ENCODE results near the gene ACO2. TPM values are rescaled to one million over a fixed set of nuclear protein-coding genes. Genes with fewer than 3 reads are reported as not detected.

ACO2 gene
- total RNA-seq, 2 experiments from 2014 or later = 90.0 to 93.3 TPM

DNA sequence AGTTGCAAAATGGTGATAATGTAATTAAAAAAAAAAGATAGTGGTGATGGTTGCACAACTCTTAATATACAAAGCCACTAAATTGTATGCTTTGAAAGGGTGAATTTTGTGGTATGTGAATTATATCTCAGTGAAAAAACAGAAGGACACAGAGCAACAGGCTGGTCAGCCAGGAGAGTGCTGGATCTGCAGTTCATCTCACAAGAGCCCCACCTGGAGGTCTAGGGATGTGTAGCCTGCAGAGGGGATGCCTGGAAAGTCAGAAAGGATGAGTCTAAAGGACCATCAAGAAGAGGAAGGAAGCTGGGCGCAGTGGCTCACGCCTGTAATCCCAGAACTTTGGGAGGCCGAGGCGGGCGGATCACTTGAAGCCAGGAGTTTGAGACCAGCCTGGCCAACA, 66.3 kb downstream of the ACO2 start:
- Mint-ChIP-seq H3K4me3 (no peak overlapping the region), H3K27me3 (no peaks in the 10 kb centered on the region), H3K9me3 (ENCODE audit: low read depth) (no peaks in the 10 kb centered on the region), H3K27ac (no peak overlapping the region), H3K36me3 (peaks cover 6% of the 10 kb centered on the region), H3K4me1 (no peaks in the 10 kb centered on the region)
- ATAC-seq (no peak), DNase-seq (no peak)
- CTCF ChIA-PET = interaction anchor here (1.3 to 1.5 kb wide), 3 partner anchors 10 to 133 kb away, joined by 4 read pairs; partner anchors contain the start of gene ACO2

GRCh38 chr22:41537203-41537602, 68.3 kb downstream of the ACO2 start:
- no peak overlapping the region for H3K4me3 Mint-ChIP-seq
- peaks cover 4% of the 10 kb centered on the region for H3K36me3 Mint-ChIP-seq
- ATAC-seq (no peak), DNase-seq (no peak)
- peaks cover 13% of the 10 kb centered on the region for H3K4me1 Mint-ChIP-seq
- H3K9me3 Mint-ChIP-seq (ENCODE audit: low read depth) = no peaks in the 10 kb centered on the region
- CTCF ChIA-PET = interaction anchor here (1.1 to 2.1 kb wide), 2 partner anchors 10 to 133 kb away, joined by 5 to 7 read pairs; no protein-coding TSS in a partner anchor
- no peaks in the 10 kb centered on the region for H3K27me3 Mint-ChIP-seq
- H3K27ac Mint-ChIP-seq = no peak overlapping the region

DNA sequence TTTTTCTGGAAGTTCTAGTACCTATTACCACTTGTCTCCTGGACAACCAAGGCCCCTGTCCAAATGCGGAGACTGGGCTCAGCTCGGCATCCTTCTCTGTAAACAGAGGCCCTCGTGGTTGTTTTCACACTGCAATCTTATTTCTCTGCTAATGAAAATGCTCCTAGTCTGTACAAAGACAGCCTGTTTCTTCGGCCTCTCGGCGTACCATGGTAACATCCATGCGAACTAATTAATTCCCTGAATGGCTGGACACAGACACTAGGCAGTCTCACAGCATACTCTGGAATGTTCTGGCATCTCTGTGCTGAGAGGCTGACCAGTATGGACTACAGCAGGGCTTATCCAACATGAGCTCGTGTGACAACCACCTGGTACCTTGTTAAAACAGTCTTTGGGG, 69.7 kb downstream of the ACO2 start:
- H3K27me3 Mint-ChIP-seq = no peaks in the 10 kb centered on the region
- no peak overlapping the region for H3K4me3 Mint-ChIP-seq
- peaks cover 25% of the 10 kb centered on the region for H3K4me1 Mint-ChIP-seq
- DNase-seq = no peak
- H3K9me3 Mint-ChIP-seq (ENCODE audit: low read depth) = no peaks in the 10 kb centered on the region
- H3K27ac Mint-ChIP-seq = no peak overlapping the region
- peaks cover 4% of the 10 kb centered on the region for H3K36me3 Mint-ChIP-seq
- CTCF ChIA-PET = interaction anchor here (1.1 to 2.1 kb wide), 3 partner anchors 8 to 135 kb away, joined by 3 to 7 read pairs (median 4); no protein-coding TSS in a partner anchor
- no peak for ATAC-seq

DNA sequence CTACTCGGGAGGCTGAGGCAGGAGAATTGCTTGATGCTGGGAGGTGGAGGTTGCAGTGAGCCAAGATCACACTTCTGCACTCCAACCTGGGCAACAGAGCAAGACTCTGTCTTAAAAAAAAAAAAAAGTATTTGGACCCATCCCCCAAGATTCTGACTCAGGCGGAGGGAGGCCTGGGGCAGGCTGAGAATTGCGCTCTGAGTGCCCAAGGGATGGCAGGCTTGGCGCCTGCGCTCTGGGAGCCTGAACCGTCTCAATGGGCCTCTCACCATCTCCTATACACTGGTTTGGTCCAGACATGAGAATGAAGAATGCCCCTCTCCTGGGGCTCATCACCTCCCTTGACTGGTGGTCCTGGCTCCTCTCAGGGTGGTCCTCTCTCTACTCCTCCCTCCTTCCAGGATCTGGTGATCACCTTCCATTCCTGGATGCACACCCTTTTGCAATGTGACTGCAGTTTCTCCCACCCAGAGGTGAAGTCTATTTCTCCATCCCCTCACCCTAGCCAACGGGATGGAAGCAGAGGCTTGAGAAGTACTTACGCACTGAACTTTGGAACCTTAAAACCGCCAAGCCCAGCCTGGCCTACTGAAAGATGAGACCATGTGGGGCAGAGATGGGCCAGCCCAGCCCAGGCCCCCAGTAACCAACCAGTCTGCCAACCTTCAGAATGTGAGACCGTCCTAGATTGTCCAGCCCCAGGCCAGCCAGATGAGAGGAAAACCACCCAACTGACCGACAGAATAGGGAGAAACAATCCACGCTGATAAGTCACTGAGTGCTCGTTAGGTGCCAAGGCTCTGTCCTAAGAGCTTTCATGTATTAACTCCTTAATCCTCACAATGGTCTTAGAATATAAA, 70.5 kb downstream of the ACO2 start:
- H3K4me3 Mint-ChIP-seq = no peak overlapping the region
- no peaks in the 10 kb centered on the region for H3K9me3 Mint-ChIP-seq (ENCODE audit: low read depth)
- ATAC-seq (no peak), DNase-seq (no peak)
- peaks cover 6% of the 10 kb centered on the region for H3K36me3 Mint-ChIP-seq
- H3K4me1 Mint-ChIP-seq = peaks cover 30% of the 10 kb centered on the region
- CTCF ChIA-PET = interaction anchor here (0.6 to 1.1 kb wide), 3 partner anchors 8 to 638 kb away, joined by 3 to 4 read pairs (median 3); no protein-coding TSS in a partner anchor
- no peak overlapping the region for H3K27ac Mint-ChIP-seq
- no peaks in the 10 kb centered on the region for H3K27me3 Mint-ChIP-seq

DNA sequence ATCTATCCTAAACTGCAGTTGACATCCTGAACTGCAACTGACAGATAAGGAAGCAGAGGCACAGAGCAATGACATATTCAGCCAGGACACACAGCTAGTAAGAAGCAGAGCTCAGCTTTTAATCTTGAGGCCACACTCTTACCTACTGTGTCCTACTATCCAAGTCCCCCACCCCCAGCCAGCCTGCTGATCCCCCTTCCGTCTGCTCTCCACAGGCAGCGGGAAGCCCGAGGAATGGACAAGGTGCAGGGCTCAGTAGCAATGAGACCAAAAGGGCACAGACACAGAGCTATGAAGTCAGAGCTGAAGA, 71.0 kb downstream of the ACO2 start:
- DNase-seq (no peak), ATAC-seq (no peak)
- H3K36me3 Mint-ChIP-seq = peaks cover 5% of the 10 kb centered on the region
- CTCF ChIA-PET = interaction anchor here (0.6 kb wide), 1 partner anchor 639 kb away, joined by 3 read pairs; no protein-coding TSS in a partner anchor
- no peaks in the 10 kb centered on the region for H3K27me3 Mint-ChIP-seq
- no peak overlapping the region for H3K4me3 Mint-ChIP-seq
- H3K4me1 Mint-ChIP-seq = peaks cover 36% of the 10 kb centered on the region
- H3K9me3 Mint-ChIP-seq (ENCODE audit: low read depth) = no peaks in the 10 kb centered on the region
- peak overlapping the region; percentile 35 for H3K27ac Mint-ChIP-seq

- H3K27me3 Mint-ChIP-seq = no peaks in the 10 kb centered on the region
- peaks cover 40% of the 10 kb centered on the region for H3K4me1 Mint-ChIP-seq
- H3K36me3 Mint-ChIP-seq = peaks cover 2% of the 10 kb centered on the region
- no peak overlapping the region for H3K4me3 Mint-ChIP-seq
- CTCF ChIA-PET = interaction anchor here (0.6 to 1.4 kb wide), 2 partner anchors 126 to 639 kb away, joined by 3 read pairs; no protein-coding TSS in a partner anchor
- H3K27ac Mint-ChIP-seq = no peak overlapping the region
- DNase-seq (no peak), ATAC-seq (no peak)
- H3K9me3 Mint-ChIP-seq (ENCODE audit: low read depth) = no peaks in the 10 kb centered on the region
Observed at GRCh38 chr22:41540365-41540764, 71.4 kb downstream of the ACO2 start.

- no peaks in the 10 kb centered on the region for H3K9me3 Mint-ChIP-seq (ENCODE audit: low read depth)
- ATAC-seq (no peak), DNase-seq (no peak)
- H3K4me3 Mint-ChIP-seq = no peak overlapping the region
- peaks cover 40% of the 10 kb centered on the region for H3K4me1 Mint-ChIP-seq
- CTCF ChIA-PET = interaction anchor here (1.0 to 3.0 kb wide), 8 partner anchors 9 to 137 kb away, joined by 3 to 10 read pairs (median 4); partner anchors contain the start of genes ACO2 and PHF5A
- peaks cover 2% of the 10 kb centered on the region for H3K36me3 Mint-ChIP-seq
- H3K27me3 Mint-ChIP-seq = no peaks in the 10 kb centered on the region
- peak overlapping the region; percentile 33 for H3K27ac Mint-ChIP-seq
Observed at GRCh38 chr22:41541484-41541883, 72.6 kb downstream of the ACO2 start.

DNA sequence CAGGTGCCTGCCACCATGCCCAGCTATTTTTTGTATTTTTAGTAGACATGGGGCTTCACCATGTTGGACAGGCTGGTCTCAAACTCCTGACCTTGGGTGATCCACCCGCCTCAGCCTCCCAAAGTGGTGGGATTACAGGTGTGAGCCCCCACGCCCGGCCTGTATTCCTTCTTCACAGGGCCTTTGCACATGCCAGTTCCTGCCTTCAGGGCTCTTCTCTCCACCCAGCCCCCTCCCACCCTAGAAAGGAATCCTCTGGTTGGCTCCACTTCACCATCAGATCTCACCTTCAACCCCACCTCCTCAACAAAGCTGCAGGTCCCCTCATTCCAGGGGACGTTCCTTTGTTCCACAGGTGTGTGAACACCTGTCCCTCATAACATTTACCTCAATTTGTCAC, 73.3 kb downstream of the ACO2 start:
- Mint-ChIP-seq H3K9me3 (ENCODE audit: low read depth) (no peaks in the 10 kb centered on the region), H3K27ac (peak overlapping the region; percentile 53), H3K36me3 (peaks cover 2% of the 10 kb centered on the region), H3K4me1 (peaks cover 40% of the 10 kb centered on the region), H3K27me3 (no peaks in the 10 kb centered on the region), H3K4me3 (peak overlapping the region; percentile 93)
- no peak for DNase-seq
- no peak for ATAC-seq
- CTCF ChIA-PET = interaction anchor here (0.6 to 3.0 kb wide), 6 partner anchors 9 to 164 kb away, joined by 3 to 10 read pairs (median 4); partner anchors contain the start of genes ACO2 and PHF5A

DNA sequence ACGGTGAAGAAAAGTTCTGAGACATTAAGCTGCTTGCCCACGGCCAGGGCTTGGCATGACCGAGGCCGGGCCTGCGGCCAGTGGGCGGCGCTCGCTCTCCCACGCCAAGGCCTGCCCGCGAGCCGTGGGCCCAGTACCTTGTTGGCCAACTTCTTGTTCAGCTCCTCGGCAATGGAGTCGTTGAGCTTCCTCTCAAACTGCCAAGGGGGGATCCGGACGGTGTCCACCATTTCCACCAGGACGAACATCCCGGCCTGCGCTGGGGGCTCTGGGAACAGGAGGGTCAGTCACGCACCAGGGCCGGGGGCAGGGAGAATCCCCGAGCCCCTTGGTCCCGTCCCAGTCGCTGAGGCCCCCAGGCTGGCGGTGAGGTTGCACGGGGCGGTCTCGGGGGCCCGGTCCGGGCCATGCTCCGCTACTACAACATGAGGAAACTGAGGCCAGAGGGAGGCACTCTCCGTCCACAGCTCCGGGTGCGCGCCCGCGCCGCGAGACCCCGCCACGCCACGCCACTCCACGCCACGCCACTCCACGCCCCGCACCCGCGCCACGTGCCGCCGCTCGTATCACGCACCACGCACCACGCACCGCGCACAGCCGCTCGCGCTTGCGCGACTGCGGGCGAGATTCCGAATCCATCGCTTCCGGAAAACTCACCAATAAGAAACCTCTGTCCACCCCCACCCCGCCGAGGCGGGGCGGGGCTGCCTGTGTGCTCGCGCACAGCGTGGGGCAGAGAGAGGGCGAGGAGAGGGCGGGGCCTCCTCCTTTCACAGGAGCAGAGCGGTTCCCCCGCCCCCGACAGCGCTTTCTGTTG, 75.1 kb downstream of the ACO2 start, which contains the start of gene POLR3H:
POLR3H (minus strand) TSS at position 617 of the 817 bp plus-strand sequence; CDS start at position 248, 369 bp downstream.
- CTCF ChIA-PET = interaction anchor here (0.6 to 3.0 kb wide), 15 partner anchors 17 to 163 kb away, joined by 3 to 10 read pairs (median 3); partner anchors contain the start of genes ACO2, PHF5A, PMM1 and TEF
- peak; percentile 98 for ATAC-seq
- no peaks in the 10 kb centered on the region for H3K9me3 Mint-ChIP-seq (ENCODE audit: low read depth)
- H3K4me1 Mint-ChIP-seq = peaks cover 40% of the 10 kb centered on the region
- peak within 1 kb of the TSS; percentile 93 for H3K4me3 Mint-ChIP-seq
- peaks cover 2% of the 10 kb centered on the region for H3K36me3 Mint-ChIP-seq
- DNase-seq = peak; percentile 98
- H3K27ac Mint-ChIP-seq = peak within 1 kb of the TSS; percentile 92
- H3K27me3 Mint-ChIP-seq = no peaks in the 10 kb centered on the region

DNA sequence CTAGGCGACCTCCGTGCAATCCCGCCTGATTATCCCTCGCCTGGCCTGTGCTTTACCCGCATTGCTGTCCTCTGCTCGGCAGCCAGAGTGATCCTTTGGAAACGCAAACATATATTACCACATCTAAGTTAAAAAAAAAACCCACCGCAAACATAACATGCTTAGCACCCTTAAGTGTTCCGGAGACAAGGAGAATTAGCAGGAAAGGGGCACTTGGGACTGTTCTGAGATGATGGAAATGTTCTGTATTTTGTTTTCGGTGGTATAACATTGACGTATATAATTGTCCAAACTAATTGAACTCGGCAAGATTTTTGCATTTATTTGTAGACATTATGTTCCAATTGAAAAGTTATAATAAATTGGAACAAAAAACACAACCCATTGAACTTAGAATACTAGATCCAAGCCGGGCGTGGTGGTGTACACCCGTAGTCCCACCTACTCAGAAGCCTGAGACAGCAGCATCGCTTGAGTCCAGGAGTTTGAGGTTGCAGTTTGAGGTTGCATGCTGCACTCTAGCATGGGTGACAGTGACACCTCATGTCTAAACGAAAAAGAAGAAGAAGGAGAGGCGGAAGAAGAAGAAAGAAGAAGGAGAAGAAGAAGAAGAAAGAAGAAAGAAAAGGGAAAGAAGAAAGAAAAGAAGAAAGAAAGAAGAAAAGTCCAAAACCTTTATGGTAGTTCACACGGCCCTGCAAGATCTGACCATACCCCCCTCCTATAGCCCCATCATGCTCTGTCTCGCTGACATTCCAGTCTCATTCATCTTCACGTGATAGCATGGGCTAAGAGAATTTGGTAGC, 76.0 kb downstream of the ACO2 start:
- no peak for ATAC-seq
- CTCF ChIA-PET = interaction anchor here (0.6 to 1.6 kb wide), 4 partner anchors 74 to 526 kb away, joined by 3 to 8 read pairs (median 5); partner anchors contain the start of genes ACO2 and PHF5A
- Mint-ChIP-seq H3K27me3 (no peaks in the 10 kb centered on the region), H3K4me3 (peak overlapping the region; percentile 93), H3K36me3 (peaks cover 2% of the 10 kb centered on the region), H3K9me3 (ENCODE audit: low read depth) (no peaks in the 10 kb centered on the region), H3K27ac (peak overlapping the region; percentile 92), H3K4me1 (peaks cover 42% of the 10 kb centered on the region)
- DNase-seq = no peak

GRCh38 chr22:41548830-41549211, 79.9 kb downstream of the ACO2 start:
- H3K36me3 Mint-ChIP-seq = peaks cover 2% of the 10 kb centered on the region
- H3K27me3 Mint-ChIP-seq = peaks cover 5% of the 10 kb centered on the region
- no peak overlapping the region for H3K4me3 Mint-ChIP-seq
- CTCF ChIA-PET = interaction anchor here (0.8 to 1.3 kb wide), 5 partner anchors 22 to 439 kb away, joined by 3 to 4 read pairs (median 3); no protein-coding TSS in a partner anchor
- H3K9me3 Mint-ChIP-seq (ENCODE audit: low read depth) = no peaks in the 10 kb centered on the region
- ATAC-seq = no peak
- H3K4me1 Mint-ChIP-seq = peaks cover 15% of the 10 kb centered on the region
- DNase-seq = no peak
- H3K27ac Mint-ChIP-seq = no peak overlapping the region

DNA sequence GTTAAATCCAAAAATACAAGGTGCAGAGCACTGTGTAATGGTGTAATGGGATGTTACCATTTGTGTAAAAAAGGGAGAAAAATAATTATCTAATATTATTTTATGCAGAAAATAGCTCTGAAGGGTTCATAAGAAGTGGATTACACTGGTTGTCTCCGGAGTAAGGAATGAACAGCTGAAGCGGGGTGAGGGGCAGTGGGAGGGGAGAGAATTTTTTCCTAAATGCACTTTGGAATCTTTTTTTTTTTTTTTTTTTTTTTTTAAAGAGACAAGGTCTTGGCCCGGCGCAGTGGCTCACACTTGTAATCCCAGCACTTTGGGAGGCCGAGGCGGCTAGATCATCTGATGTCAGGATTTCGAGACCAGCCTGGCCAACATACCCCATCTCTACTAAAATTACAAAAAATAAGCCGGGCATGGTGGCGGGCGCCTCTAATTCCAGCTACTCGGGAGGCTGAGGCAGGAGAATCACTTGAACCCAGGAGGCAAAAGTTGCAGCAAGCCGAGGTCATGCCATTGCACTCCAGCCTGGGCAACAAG, 82.1 kb downstream of the ACO2 start:
- Mint-ChIP-seq H3K36me3 (no peaks in the 10 kb centered on the region), H3K4me3 (no peak overlapping the region), H3K27ac (no peak overlapping the region), H3K27me3 (peaks cover 5% of the 10 kb centered on the region), H3K9me3 (ENCODE audit: low read depth) (no peaks in the 10 kb centered on the region), H3K4me1 (peaks cover 2% of the 10 kb centered on the region)
- CTCF ChIA-PET = interaction anchor here (1.0 to 1.8 kb wide), 3 partner anchors 24 to 39 kb away, joined by 3 to 5 read pairs (median 3); partner anchors contain the start of gene PMM1
- no peak for ATAC-seq
- DNase-seq = no peak

Data from activated CD8-positive, alpha-beta memory T cell treated with anti-CD3 and anti-CD28 coated beads, Interleukin-2, amount 10 ng/mL, durations not matched to agents 7 days and 5 days (primary cell).